SU-DHL-6 (cell line): Measurements from ENCODE around the gene ITGB2.

Source experiments
- EZH2phosphoT487 ChIP-seq: fragments of 200-600 bp; sonication (generic), shearing (Covaris generic); conservative IDR thresholded peaks from 2 replicates; pipeline ENCODE4 v1.6.1; 2018; ENCODE audit warnings: mild to moderate bottlenecking, antibody characterized with exemption, low read length, moderate library complexity, mixed read lengths
- TF ChIP-seq, protein P1 (sequence below): fragments of 200-600 bp; sonication (generic); IDR thresholded peaks from one replicate; pipeline ENCODE4 v1.5.1; 2017; ENCODE audit warnings: antibody characterized with exemption, mild to moderate bottlenecking, low read length, moderate library complexity; ENCODE audit not compliant: insufficient read depth, poor library complexity, severe bottlenecking

DNA sequence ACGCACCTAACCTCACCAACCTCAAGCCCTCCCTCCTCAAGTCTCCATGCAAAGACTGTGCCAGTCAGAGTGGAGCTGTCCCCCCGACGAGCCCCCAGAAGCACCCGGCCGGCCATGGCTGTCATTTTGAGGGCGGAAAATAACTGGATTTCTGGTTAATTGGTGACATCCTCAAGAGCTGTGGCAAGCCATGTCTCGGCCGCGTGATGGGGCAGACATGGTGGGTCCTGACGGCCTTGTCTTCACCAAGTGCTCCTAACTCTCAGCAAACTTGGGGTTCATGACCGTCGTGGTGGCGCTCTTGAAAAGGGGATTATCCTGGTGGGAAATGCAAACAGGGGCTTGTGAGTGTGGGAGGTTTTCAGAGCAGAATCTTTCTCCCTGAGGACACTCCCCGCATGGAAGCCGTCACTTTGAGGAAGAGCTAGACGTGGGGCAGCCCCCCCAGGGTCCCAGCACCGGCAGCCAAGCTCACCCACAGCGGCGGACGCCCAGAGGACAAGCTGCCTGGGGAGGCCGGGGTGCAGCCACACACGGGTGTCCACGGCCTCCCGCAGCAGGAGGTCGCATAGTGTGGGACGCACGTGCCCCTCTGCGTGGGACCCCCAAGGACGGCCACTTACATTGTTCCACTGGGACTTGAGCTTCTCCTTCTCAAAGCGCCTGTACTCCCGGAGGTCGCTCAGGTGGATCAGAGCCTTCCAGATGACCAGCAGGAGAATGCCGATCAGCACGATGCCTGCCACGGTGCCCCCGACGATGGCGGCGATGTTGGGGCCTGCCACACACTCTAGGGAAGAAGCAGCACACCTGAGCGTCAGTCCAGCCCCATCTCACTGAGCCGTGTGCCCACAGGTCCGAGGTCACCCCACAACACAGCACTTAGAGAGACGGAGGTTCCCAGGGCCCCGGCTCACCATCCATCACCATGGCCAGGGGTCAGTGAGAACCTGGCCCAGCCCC is 34.3 kb downstream of the ITGB2 start:
- TF ChIP-seq, protein P1, sequence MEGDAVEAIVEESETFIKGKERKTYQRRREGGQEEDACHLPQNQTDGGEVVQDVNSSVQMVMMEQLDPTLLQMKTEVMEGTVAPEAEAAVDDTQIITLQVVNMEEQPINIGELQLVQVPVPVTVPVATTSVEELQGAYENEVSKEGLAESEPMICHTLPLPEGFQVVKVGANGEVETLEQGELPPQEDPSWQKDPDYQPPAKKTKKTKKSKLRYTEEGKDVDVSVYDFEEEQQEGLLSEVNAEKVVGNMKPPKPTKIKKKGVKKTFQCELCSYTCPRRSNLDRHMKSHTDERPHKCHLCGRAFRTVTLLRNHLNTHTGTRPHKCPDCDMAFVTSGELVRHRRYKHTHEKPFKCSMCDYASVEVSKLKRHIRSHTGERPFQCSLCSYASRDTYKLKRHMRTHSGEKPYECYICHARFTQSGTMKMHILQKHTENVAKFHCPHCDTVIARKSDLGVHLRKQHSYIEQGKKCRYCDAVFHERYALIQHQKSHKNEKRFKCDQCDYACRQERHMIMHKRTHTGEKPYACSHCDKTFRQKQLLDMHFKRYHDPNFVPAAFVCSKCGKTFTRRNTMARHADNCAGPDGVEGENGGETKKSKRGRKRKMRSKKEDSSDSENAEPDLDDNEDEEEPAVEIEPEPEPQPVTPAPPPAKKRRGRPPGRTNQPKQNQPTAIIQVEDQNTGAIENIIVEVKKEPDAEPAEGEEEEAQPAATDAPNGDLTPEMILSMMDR, result no peak
- TF ChIP-seq EZH2phosphoT487, result no peak
